Posterior cingulate gyrus (tissue), 11 donors: ENCODE data around the gene C12orf42.
"Not testable (repeated sequence)": the region's sequence is repeated elsewhere in the genome, so short reads cannot be mapped to it uniquely, and the experiment has no call there.

ENCODE experiments used
- DNase-seq, 10 donors: peaks; one replicate each; pipeline versions ENCODE4 v3.0.0 to v3.0.0-alpha.2; 2020 to 2021; ENCODE audit warnings: mixed read lengths in 3 of 10
- intact Hi-C: fragments of 100-400 bp; cut with DNase I; formaldehyde crosslinking; loops from one replicate; pipeline ENCODE4 v1.15.1; 2023

C12orf42 gene

DNA sequence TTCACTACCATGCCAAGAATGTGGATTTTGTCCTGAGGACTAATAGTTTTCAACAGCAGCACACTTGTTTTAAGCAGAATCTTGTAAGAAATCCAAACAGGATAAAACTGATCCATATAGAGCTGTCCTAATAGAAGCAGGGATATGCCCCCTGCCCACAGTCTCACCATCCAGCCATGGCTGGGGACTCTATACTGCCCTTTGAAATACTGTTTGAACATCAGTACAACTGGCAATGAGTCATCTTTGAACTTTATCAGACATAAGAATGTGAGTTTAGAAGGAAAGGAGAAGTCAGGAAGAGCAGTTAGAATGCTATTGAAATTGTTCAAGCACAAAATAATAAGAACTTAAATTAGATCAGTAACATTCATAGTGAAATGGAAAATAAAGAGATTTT, 3.8 kb upstream of the C12orf42 start:
- intact Hi-C loops, result no loop called here
- no peak for DNase-seq

DNA sequence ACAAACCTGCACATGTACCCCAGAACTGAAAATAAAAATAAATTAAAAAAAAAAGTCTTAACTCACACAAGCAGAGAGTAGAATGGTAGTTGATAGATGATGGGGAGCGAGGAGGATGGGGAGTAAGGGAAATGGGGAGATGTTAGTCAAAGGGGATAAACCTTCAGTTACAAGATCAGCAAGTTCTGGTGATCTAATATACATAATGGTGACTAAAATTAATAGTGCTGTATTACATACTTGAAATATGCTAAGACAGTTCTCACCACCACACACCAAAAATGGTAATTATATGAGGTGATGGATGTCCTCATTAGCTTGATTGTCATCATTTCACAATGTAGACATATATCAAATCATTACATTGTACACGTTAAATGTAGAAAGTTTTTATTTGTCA, 3.2 kb upstream of the C12orf42 start:
- DNase-seq, result no peak
- intact Hi-C loops, result no loop called here

DNA sequence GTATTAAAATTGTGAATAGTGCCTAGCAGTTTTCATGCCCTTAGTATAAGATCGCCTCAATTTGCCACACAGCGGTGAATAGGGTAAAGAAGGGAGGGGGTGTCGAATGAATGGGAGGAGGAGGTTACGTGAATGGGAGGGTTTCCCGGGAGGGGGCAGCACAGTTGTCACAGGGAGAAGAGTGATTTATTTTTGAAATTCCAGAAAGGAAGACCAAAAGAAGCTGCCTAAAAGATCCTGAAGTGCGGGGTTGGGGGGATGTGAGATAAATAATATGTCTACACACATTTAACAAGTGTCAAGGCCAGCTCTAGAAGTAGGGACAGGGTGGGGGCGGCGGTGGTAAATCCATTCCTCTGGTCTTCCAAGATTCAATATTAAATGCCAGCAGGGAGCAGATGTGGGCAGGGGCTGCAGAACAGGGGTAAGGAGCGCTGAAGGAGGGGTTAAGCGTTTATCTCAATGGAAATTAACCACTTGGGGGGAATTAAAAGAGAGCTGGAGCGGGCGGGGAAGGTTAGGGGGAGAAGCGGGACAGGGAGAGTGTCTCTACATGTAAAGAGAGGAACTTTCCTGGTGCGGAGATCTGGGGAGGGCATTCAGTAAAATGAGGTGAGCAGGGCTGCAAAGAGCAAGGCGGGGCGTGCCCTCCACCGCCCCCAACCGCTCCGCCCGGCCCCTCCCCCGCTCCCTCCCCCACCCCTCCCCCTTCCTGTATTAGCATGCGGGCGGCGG, 867 bp downstream of the C12orf42 start:
- no peak for DNase-seq
- intact Hi-C loops, result no loop called here

DNA sequence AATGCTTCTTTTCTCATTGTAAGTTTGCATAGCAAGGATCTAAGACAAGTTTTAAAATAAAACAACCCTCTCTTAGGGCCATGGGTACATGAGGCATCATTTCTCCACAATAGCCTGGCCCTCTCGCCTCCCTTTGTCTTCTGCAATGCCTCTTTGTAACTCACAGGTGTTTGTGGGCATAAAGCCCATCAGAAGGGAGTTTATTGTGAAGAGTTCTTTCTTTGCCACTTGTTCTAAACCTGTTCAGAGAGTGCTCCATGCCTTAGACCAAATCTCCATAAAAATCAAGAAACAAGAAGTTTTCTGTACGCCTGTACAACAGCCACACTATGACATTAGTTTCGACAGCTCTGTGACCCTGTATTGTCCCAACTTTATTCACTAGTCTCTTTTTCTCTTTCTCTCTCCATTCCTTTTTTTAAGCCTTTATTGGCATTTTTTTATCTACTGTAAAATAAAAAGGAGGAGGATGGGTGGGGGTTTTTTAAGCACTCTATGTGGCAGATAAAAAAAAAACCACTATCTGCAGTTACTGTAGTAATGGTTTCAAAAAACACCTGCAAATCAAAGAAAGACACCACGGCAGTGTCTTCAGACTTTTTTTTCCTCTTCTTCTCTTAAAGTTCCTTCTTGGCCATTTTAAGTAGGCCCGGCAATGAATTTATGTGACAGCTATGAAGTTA, 1.6 kb downstream of the C12orf42 start:
- intact Hi-C loops, result no loop called here
- DNase-seq, result no peak

DNA sequence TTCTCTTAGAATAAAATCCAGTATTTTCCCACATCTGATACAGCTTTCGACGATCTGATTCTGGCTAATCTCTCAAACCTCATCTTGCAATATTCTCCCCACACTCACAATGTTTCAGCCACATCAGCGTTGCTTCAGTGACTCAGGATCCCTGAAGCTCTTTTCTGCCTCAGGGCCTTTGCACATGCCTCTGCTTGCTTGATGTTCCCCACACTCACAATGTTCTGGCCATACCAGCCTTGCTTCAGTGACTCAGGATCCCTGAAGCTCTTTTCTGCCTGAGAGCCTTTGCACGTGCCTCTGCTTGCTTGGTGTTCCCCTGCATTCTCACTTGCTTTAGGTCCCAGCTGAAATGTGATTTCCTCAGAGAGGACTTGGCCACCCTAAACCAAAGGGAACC, 2.6 kb downstream of the C12orf42 start:
- intact Hi-C loops, result no loop called here
- no peak for DNase-seq

DNA sequence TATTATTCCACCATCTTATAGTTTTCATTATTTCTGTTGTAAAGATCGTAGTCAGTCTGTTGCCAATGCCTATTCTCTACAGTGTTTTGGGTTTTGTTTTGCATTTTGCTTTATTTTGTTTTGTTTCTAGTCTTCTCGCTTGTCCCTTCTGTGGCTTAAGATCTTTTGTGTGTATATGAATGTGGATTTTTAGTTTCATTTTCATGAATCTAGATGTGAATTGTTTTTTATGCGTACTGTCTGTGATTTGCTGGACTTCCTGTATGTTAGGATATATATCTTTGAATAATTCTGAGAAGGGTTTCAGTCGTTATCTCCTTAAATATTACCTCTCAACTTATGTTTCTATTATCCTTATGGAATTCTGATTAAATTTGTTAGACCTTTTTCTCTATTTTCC, 13.4 kb downstream of the C12orf42 start:
- intact Hi-C loops, result no loop called here
- DNase-seq, result no peak

DNA sequence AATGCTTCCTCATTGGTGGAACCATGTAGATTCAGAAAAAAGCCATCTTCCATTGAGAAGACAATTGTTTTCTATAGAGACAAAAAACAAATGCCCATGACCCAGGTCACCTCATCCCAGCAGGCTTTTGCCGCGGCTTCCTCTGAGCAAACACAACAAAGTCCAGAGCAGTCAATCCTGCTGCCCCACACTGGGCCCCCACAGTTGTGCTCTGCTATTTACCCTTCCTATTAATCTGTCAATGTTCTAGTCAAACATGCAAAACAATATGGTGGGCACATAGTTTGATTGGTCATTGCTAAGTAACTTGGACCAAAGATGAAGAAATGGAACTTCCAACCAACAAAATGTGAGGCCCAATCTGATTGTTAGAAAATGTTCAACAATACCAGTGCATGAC, 20.7 kb downstream of the C12orf42 start:
- intact Hi-C loops, result no loop called here
- peak in 1 of 10 donors; percentile 58 for DNase-seq

DNA sequence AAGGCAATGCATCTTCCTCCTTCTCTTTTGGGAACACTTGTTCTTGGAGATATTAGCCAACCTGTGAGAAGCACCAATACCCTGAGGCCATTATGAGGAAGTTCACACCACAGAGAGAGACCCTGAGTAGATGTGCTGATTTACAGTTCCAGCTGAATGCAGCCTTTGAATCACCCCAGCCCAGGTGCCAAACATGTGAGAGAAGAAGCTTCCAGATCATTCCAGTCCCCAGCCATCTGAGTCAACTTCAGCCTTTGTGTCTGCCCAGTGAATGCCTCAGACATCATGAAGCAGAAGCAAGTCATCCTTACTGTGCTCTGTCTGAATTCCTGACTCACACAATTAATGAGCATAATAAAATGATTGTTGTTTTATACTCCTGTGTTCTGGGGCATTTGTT, 25.1 kb downstream of the C12orf42 start:
- intact Hi-C loops, result no loop called here
- DNase-seq, result no peak

DNA sequence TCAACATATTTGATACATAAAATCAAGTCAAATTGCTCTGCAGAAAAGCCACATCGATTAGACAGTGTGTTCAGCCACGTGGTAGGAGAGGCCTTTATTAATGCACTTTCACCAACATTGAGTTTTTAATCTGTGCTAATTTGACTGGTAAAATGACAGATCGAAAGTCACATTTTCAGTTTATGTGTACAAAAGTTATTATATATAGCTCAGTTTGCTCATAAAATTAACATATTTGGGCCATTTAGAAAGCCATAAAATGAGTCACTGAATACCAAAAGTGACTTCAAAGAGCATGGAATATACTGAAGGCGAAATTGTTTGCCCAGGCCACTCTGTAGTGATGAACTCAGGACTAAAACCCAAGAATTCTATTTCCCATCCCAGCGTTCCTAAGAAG, 26.0 kb downstream of the C12orf42 start:
- intact Hi-C loops, result no loop called here
- no peak for DNase-seq

DNA sequence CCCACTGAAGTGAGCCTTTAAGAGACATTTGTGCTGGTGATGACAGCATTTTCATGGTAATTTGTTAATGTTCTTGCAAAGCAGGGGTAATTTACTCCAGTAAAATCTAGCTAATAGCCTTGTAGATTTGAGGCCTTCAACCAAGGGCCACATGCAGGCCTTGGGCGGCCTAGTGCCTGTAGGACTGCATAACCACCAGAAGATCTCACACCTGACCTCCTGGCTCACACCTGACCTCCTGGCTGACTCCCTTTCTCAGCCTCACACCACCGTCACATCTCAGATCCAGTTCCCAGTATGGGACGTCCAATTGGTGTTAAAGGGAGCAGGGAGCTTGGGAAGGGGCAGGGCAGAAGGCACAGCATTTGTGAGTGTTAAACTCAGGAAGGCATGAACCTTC, 26.9 kb downstream of the C12orf42 start:
- intact Hi-C loops, result no loop called here
- no peak for DNase-seq

DNA sequence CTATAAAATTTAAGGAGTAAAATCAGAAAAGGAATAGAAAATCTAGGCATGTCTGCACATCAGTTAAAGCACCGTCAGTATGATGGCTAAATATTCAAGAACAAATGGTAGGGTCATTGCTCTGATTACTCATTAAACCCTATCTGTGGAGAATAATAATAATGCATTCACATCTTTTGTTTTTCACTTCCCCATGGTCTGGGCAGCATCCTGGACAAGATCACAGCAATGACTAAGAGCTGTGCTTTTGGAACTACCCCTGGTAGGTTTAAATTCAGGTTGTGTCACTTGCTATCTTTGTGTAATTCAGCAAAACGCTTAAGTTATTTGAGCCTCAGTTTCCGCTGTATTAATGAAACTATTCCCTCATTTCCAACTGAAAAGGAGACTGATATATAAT, 33.1 kb downstream of the C12orf42 start:
- no peak for DNase-seq
- intact Hi-C loops, result no loop called here

DNA sequence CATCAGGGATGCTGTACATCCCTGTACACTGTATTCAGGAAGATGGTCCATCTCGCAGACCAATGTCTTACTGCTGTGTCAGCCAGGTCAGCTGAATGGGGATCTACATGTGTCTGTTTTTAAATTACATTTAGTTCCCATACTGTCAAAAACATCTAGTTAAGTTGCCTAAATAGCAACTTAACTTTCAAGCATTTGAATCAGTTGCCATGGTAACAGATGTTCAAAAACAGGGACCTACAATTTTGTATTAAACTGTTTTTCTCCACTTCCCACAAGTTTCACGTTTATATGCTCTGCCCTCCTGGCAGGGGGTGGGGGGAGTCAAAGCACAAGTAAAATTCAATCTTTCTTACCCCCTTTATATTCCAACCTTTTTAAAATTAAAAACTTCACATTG, 38.3 kb downstream of the C12orf42 start:
- intact Hi-C loops, result no loop called here
- no peak for DNase-seq

DNA sequence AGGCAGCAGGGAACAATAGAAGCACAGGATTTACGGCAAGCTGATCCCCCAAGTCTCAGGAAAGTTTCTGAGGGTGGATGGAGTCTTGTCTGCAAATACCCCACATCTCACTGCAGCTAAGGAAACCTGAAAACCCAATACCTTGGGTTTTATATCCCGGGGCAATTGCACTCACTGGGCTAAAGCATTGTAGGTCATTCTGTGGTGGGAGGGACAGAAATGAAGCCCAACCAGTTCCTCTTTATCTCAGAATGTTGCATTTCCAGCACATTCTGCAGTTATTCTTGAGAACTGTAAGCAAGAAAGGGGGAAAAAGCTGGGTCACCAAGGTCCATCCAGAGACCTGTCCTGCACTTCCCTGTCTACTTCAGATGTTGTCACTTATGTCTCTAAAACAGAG, 39.8 kb downstream of the C12orf42 start:
- intact Hi-C loops, result no loop called here
- no peak for DNase-seq

DNA sequence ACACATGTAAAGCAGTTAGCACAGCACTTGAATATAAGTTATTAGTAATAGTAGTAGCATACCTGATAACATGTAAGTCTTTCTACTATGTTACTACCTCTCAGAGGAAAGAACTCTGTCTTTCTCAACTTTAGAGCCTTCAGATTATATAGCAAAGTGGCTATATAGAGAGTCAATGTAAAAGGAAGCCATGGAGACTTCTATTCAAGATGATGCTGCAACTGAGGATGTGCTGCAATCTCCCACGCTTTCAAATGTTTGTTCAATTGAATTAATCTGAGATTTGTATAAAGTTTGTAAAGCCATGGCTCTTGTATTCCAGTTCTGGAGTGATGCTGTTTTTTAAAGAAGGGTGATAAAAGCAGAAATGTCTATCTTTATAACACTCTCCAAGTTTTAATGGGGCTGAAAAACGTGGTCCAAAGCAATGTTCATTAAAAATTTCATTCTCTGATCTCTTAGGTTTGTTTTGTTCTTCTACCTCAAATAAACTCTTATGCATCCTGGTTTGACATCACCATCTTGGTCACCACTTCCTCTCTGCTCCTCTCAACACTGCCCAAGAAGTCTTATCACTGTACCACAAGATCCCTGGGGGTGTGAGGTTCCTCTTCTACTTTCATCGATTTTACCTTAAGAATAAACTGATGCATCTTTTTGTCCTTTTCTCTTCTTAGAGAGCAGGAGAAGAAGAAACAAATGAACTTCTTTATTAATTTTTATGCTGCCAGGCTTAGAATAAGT, 40.6 kb downstream of the C12orf42 start:
- intact Hi-C loops, result no loop called here
- DNase-seq, result no peak

DNA sequence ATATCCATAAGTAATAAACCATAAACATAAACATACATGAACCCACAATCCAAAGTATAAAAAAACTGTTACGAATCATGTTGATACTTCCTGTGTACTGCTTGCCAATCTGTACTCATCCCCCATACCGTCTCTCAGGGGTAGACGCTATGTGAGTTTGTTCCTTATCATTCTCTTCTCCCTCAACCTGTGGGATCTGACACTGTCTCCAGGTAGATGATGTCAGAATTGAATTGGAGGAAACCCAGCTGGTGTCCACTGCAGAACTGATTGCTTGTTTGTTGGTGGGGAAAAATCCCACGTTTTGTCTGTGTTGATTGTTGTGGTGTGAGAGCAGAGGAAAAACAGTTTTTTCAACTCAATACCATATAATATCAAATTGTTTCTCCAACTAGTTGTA, 50.8 kb downstream of the C12orf42 start:
- intact Hi-C loops, result no loop called here
- no peak for DNase-seq

DNA sequence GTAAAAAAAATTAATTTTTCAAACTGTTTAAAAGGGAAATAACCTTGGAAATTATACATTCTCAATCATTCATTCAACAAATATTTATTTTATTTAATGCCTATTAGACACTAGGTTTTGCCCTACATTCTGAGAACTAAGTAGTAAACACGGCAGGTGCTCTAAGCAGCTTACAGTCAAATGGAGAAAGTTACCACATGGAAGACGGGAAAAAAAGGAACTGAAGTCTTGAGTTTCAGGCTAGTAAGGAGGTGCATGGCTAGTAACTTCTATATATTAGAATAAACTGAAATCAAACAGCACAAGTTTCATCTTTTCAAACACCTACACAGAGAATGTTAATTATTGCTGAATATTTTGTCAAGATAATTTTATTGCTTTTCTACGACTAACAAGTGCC, 52.9 kb downstream of the C12orf42 start:
- intact Hi-C loops, result no loop called here
- DNase-seq, result no peak

DNA sequence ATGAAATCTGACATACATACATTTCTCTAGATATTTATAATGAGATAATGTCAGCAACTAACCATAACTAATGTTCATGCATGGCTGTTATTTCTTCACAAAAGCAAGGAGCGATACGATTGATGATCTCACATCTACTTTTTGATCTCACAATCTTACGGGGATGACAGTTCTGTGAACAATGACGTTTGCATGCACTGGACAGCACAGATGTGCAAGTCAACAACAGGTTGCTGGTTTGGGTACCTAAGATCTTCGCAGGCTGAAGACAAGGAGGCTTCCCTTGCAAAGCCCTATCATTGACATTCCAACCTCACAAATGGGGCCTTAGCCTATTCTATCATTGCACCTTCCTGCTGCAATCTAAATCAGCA, 53.6 kb downstream of the C12orf42 start:
- intact Hi-C loops, result no loop called here
- no peak for DNase-seq

DNA sequence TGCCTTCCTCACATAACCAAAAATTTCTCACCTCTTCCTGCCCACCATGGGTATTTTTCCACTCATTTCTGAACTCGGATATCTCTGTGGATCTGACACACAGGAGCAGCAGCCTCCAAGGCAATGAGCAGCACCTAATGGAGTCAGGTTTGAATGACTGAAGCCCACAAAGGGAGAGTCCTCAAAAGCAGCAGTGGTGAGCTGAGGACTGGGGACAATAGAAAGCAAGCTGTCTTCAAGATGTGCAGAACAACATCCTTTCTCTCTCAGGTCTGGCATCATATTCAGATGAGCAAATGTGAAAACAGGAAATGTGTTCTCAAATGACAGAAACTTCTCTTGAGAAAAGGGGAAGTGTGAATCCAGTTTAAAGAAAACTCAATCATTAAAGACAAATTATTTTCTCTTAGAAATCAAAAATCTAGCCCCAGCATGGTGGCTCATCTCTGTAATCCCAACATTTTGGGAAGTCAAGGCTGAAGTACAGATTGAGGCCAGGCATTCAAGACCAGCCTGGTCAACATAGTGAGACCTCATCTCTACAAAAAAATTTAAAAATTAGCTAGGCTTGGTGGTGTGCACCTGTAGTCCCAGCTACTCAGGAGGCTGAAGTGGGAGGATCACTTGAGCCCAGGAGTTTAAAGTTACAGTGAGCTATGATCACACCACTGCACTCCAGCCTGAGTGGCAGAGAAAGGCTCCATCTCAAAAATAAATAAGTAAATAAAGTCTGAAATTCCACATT, 54.2 kb downstream of the C12orf42 start:
- intact Hi-C loops, result no loop called here
- DNase-seq, result no peak

DNA sequence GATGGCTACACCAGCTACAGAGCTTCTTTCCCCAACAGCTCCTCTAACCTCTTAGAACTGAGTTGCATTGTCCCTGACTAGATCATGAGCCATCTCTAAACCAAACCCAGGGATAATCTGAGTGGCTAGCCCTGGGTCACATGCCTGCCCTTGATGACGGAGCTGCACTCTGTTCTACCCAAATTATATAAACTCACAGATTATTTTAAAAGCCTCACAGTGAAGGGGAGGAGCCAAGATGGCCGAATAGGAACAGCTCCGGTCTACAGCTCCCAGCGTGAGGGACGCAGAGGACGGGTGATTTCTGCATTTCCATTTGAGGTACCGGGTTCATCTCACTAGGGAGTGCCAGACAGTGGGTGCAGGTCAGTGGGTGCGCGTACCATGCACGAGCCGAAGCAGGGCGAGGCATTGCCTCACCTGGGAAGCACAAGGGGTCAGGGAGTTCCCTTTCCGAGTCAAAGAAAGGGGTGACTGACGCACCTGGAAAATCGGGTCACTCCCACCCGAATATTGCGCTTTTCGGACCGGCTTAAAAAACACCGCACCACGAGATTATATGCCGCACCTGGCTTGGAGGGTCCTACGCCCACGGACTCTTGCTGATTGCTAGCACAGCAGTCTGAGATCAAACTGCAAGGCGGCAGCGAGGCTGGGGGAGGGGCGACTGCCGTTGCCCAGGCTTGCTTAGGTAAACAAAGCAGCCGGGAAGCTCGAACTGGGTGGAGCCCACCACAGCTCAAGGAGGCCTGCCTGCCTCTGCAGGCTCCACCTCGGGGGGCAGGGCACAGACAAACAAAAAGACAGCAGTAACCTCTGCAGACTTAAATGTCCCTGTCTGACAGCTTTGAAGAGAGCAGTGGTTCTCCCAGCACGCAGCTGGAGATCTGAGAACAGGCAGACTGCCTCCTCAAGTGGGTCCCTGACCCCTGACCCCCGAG, 61.3 kb downstream of the C12orf42 start:
- intact Hi-C loops, result not testable (repeated sequence)
- DNase-seq, result peak in 1 of 10 donors; percentile 64

DNA sequence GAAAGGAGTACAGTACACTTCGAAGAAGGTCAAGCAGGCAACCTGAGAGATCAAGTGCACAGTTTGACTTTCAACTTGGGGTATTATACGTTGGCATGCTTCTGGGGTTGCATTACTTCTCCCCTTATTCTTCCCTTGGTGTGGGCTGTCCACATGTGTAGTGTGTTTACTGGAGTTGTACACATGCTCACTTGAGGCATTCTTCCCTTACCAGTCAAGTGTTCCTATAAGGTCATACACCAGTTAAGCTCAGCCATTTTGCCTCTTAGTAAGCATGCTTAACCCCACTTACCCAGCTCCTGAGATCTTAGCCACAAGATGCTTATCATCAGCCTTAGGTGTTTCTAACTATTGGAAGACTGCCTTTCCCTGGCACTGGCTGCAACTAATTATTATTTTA, 63.8 kb downstream of the C12orf42 start:
- intact Hi-C loops, result no loop called here
- no peak for DNase-seq
